ENCODE results near the gene TRIM67. TPM values are rescaled to one million over a fixed set of nuclear protein-coding genes. Genes with fewer than 3 reads are reported as not detected.

Gene TRIM67
- polyA plus RNA-seq, 1 donor from 2014 or later: 8.0 TPM

GRCh38 chr1:231138236-231138635, 23.6 kb upstream of the TRIM67 start:
- H3K36me3 ChIP-seq (ENCODE audit: insufficient read depth, low read length): no peaks in the 10 kb centered on the region
- no peak overlapping the region for H3K4me2 ChIP-seq (ENCODE audit: low read length)
- no peaks in the 10 kb centered on the region for H3K9me3 ChIP-seq (ENCODE audit: low read length)
- no peaks in the 10 kb centered on the region for H3F3A ChIP-seq (ENCODE audit: insufficient read depth, low read length, poor library complexity, severe bottlenecking)
- H3K9ac ChIP-seq (ENCODE audit: low read length): no peak overlapping the region
- no peaks in the 10 kb centered on the region for H3K9me2 ChIP-seq (ENCODE audit: insufficient read depth, low read length)
- no peaks in the 10 kb centered on the region for H3K27me3 ChIP-seq (ENCODE audit: insufficient read depth, low read depth, low read length)
- H3K4me3 ChIP-seq (ENCODE audit: low read length): no peak overlapping the region
- H3K27ac ChIP-seq (ENCODE audit: low read length): no peak overlapping the region
- TF ChIP-seq EP300 (conservative IDR thresholded peaks at IDR 0.05; ENCODE audit: poor library complexity, severe bottlenecking): no peak
- no peak for TF ChIP-seq REST (IDR thresholded peaks at IDR 0.05; ENCODE audit: borderline replicate concordance)
- TF ChIP-seq MXI1 (conservative IDR thresholded peaks at IDR 0.05; ENCODE audit: poor library complexity, severe bottlenecking): no peak
- TF ChIP-seq EZH2 (IDR thresholded peaks at IDR 0.05; ENCODE audit: borderline replicate concordance, insufficient read depth, low read length, poor library complexity, severe bottlenecking): no peak
- TF ChIP-seq POLR2AphosphoS5 (IDR thresholded peaks at IDR 0.05): no peak
- TF ChIP-seq TAF1 (IDR thresholded peaks at IDR 0.05; ENCODE audit: low read depth): no peak
- TF ChIP-seq SMC3 (conservative IDR thresholded peaks at IDR 0.05; ENCODE audit: poor library complexity): no peak
- no peak for TF ChIP-seq RAD21 (conservative IDR thresholded peaks at IDR 0.05)
- no peak for TF ChIP-seq CTCF (IDR thresholded peaks at IDR 0.05; ENCODE audit: poor library complexity, severe bottlenecking)
- no peaks in the 10 kb centered on the region for H4K20me1 ChIP-seq (ENCODE audit: insufficient read depth)
- H2AFZ ChIP-seq (ENCODE audit: low read depth, low read length): no peak overlapping the region
- no peaks in the 10 kb centered on the region for H3K79me2 ChIP-seq (replicated peaks; ENCODE audit: insufficient read depth, low read length)

GRCh38 chr1:231139125-231139649, 22.7 kb upstream of the TRIM67 start:
- Histone ChIP-seq H3K27me3 (ENCODE audit: insufficient read depth, low read depth, low read length) (no peaks in the 10 kb centered on the region), H3F3A (ENCODE audit: insufficient read depth, low read length, poor library complexity, severe bottlenecking) (no peaks in the 10 kb centered on the region), H3K9ac (ENCODE audit: low read length) (no peak overlapping the region), H4K20me1 (ENCODE audit: insufficient read depth) (no peaks in the 10 kb centered on the region), H3K4me3 (ENCODE audit: low read length) (no peak overlapping the region), H2AFZ (ENCODE audit: low read depth, low read length) (no peak overlapping the region), H3K27ac (ENCODE audit: low read length) (no peak overlapping the region), H3K9me3 (ENCODE audit: low read length) (no peaks in the 10 kb centered on the region), H3K4me2 (ENCODE audit: low read length) (no peak overlapping the region), H3K9me2 (ENCODE audit: insufficient read depth, low read length) (no peaks in the 10 kb centered on the region), H3K79me2 (replicated peaks; ENCODE audit: insufficient read depth, low read length) (no peaks in the 10 kb centered on the region), H3K36me3 (ENCODE audit: insufficient read depth, low read length) (no peaks in the 10 kb centered on the region)
- TF ChIP-seq MXI1 (conservative IDR thresholded peaks at IDR 0.05; ENCODE audit: poor library complexity, severe bottlenecking) (no peak), EP300 (conservative IDR thresholded peaks at IDR 0.05; ENCODE audit: poor library complexity, severe bottlenecking) (no peak), TAF1 (IDR thresholded peaks at IDR 0.05; ENCODE audit: low read depth) (no peak), RAD21 (conservative IDR thresholded peaks at IDR 0.05) (no peak), SMC3 (conservative IDR thresholded peaks at IDR 0.05; ENCODE audit: poor library complexity) (no peak), CTCF (IDR thresholded peaks at IDR 0.05; ENCODE audit: poor library complexity, severe bottlenecking) (no peak), EZH2 (IDR thresholded peaks at IDR 0.05; ENCODE audit: borderline replicate concordance, insufficient read depth, low read length, poor library complexity, severe bottlenecking) (no peak), REST (IDR thresholded peaks at IDR 0.05; ENCODE audit: borderline replicate concordance) (no peak), POLR2AphosphoS5 (IDR thresholded peaks at IDR 0.05) (no peak)

Data from neural cell (in vitro differentiated cells).